K562 (cell line): Measurements from ENCODE around the gene TNIK. TPM values are rescaled to one million over a fixed set of nuclear protein-coding genes. Genes with fewer than 3 reads are reported as not detected.

Source experiments
- ATAC-seq: fragments of 200-7000 bp; cut with Tn5 transposase; 3 replicates; pipeline ENCODE4 v1.9.1; 2020; ENCODE audit warnings: moderate library complexity
- BruUV-seq: library from RNA; stranded (reverse); fragments of 400-500 nt; replicated peaks from 2 replicates; lab custom pipeline; 2021; lab: Mats Ljungman, UMichigan
- CTCF ChIA-PET: fragments of 300-600 bp; formaldehyde crosslinking; extraction: SDS; loops from one replicate; lab custom pipeline; 2021; ENCODE audit warnings: low intra/inter-chr PET ratio; lab: Yijun Ruan, JAX
- POLR2A ChIA-PET: fragments of 300-600, 350-650 bp; sonication (Branson Sonifier 250); formaldehyde crosslinking; extraction: SDS; loops from one replicate; lab custom pipeline; 2021; ENCODE audit warnings: antibody characterized with exemption, inconsistent platforms; lab: Yijun Ruan, JAX
- DNase-seq, 4 experiments: peaks; one replicate each; pipeline versions ENCODE4 v3.0.0 to v3.0.0-alpha.2; 2011 to 2018; ENCODE audit warnings: low spot score in 3 of 4, mixed read lengths in 3 of 4; ENCODE audit errors: extremely low read depth in 1 of 4
- FAIRE-seq: peaks from 2 replicates; lab custom pipeline; 2011; peaks lifted over from hg19 to GRCh38; lab: Jason Lieb, UNC
- H2AFZ ChIP-seq: 2 replicates; pipeline ENCODE4 v1.6.0; 2011; ENCODE audit warnings: low read depth, low read length, control low read depth, inconsistent platforms
- H3K27ac ChIP-seq: fragments of 200-600 bp; 3 replicates; pipeline ENCODE4 v1.8.0; 2011; ENCODE audit warnings: low read depth, mild to moderate bottlenecking, control low read depth, inconsistent platforms, low read length, moderate library complexity, mixed read lengths; ENCODE audit errors: extremely low read depth
- H3K27me3 ChIP-seq, 2 experiments: fragments of 300-600 bp in 1 of 2; 2 replicates in 1 of 2; 3 replicates in 1 of 2; pipeline versions ENCODE4 v1.6.0 to v1.8.0; 2011; ENCODE audit warnings: inconsistent platforms in 2 of 2, low read length in 2 of 2, mild to moderate bottlenecking in 1 of 2, mixed read lengths in 1 of 2, moderate library complexity in 1 of 2; ENCODE audit not compliant: control insufficient read depth in 2 of 2, insufficient read depth in 2 of 2
- H3K36me3 ChIP-seq: fragments of 300-600 bp; 3 replicates; pipeline ENCODE4 v1.8.0; 2011; ENCODE audit warnings: mild to moderate bottlenecking, low read length, inconsistent platforms; ENCODE audit not compliant: control insufficient read depth, insufficient read depth
- H3K4me1 ChIP-seq, 2 experiments: fragments of 200-600 bp in 1 of 2; replicated peaks in 1 of 2; 2 replicates in 1 of 2; 3 replicates in 1 of 2; pipeline versions ENCODE4 v1.5.1 to v1.8.0; 2011; ENCODE audit warnings: inconsistent platforms in 2 of 2, low read length in 2 of 2, mild to moderate bottlenecking in 1 of 2, mixed read lengths in 1 of 2, moderate library complexity in 1 of 2; ENCODE audit not compliant: control insufficient read depth in 2 of 2, insufficient read depth in 2 of 2
- H3K4me2 ChIP-seq: 2 replicates; pipeline ENCODE4 v1.6.1; 2011; ENCODE audit warnings: low read length, control low read depth, inconsistent platforms, mixed read lengths; ENCODE audit not compliant: insufficient read depth
- H3K4me3 ChIP-seq: fragments of 200-600 bp; sonication (generic), shearing (Covaris generic); 2 replicates; pipeline ENCODE4 v1.5.1; 2016; ENCODE audit warnings: control low read depth, inconsistent platforms
- H3K79me2 ChIP-seq: fragments of 200-600 bp; 3 replicates; pipeline ENCODE4 v1.8.0; 2011; ENCODE audit warnings: low read length, inconsistent platforms; ENCODE audit not compliant: control insufficient read depth, insufficient read depth
- H3K9ac ChIP-seq, 2 experiments: 2 replicates each; pipeline versions ENCODE4 v1.6.0 to v1.6.1; 2011; ENCODE audit warnings: low read depth in 2 of 2, low read length in 2 of 2, control low read depth in 1 of 2, inconsistent platforms in 1 of 2, mild to moderate bottlenecking in 1 of 2, mixed read lengths in 1 of 2; ENCODE audit not compliant: insufficient read depth in 1 of 2
- H3K9me1 ChIP-seq: one replicate; pipeline ENCODE4 v1.6.0; 2011; ENCODE audit warnings: inconsistent platforms, mild to moderate bottlenecking, low read length, moderate library complexity; ENCODE audit not compliant: control insufficient read depth, insufficient read depth
- H3K9me3 ChIP-seq: replicated peaks from 2 replicates; pipeline ENCODE4 v1.5.1; 2011; ENCODE audit warnings: low read depth, low read length, inconsistent platforms; ENCODE audit not compliant: control insufficient read depth, insufficient read depth
- H4K20me1 ChIP-seq: replicated peaks from 2 replicates; pipeline ENCODE4 v1.6.1; 2011; ENCODE audit warnings: low read length, inconsistent platforms, mixed read lengths; ENCODE audit not compliant: control insufficient read depth, insufficient read depth
- CHD2 ChIP-seq: IDR thresholded peaks from 2 replicates; pipeline ENCODE4 v1.6.1; 2011; ENCODE audit warnings: low read depth, low read length
- GATA2 ChIP-seq: sonication (generic); formaldehyde crosslinking; IDR thresholded peaks from 2 replicates; pipeline ENCODE4 v1.4.0; 2020; ENCODE audit warnings: mild to moderate bottlenecking, missing genetic modification reagents
- PURB ChIP-seq: sonication (generic); formaldehyde crosslinking; IDR thresholded peaks from 2 replicates; pipeline ENCODE4 v1.9.0; 2021; ENCODE audit warnings: low read depth, mild to moderate bottlenecking, missing genetic modification reagents
- ZNF316 ChIP-seq: fragments of 450-650 bp; IDR thresholded peaks from 2 replicates; pipeline ENCODE4 v1.6.1; 2016
- ZNF436 ChIP-seq: fragments of 250-450, 450-650 bp; sonication (Bioruptor Pico); formaldehyde crosslinking; IDR thresholded peaks from 2 replicates; pipeline ENCODE4 v1.7.0; 2020; ENCODE audit warnings: mild to moderate bottlenecking
- WGBS: fragments of 100-300 bp; shearing (Covaris generic); methylation state at CpG from one replicate; pipeline ENCODE4 v1.1.6; 2016; ENCODE audit warnings: low coverage, mixed read lengths; ENCODE audit not compliant: insufficient coverage; ENCODE audit errors: missing lambda C conversion rate; 5-methylcytosine and 5-hydroxymethylcytosine counted together
- in situ Hi-C: fragments of 300-500 bp; cut with MboI; formaldehyde crosslinking; loops from 4 replicates; pipeline ENCODE4 v1.15.0; 2018; ENCODE audit warnings: inconsistent platforms, mixed read lengths
- intact Hi-C: fragments of 100-400 bp; cut with micrococcal nuclease; formaldehyde crosslinking; loops from 2 replicates; pipeline ENCODE4 v1.14.2; 2022
- polyA plus RNA-seq, 8 experiments: library from polyadenylated mRNA; depleted of rRNA in 4 of 8; stranded (reverse) in 5 of 8; unstranded in 3 of 8; fragments of >200 nt; fragmentation: Nextera tagmentation in 2 of 8; fragmentation: Illumina TruSeq in 1 of 8; extraction: Ambion mirVana in 2 of 8; extraction: Trizol in 1 of 8; gene quantifications; 2 replicates each; pipeline versions ENCODE4 v1.2.1 to v1.2.3, GENCODE V29; 2011 to 2014; ENCODE audit warnings: inconsistent platforms in 1 of 8, missing spikeins in 1 of 8
- total RNA-seq, 7 experiments: library from RNA; depleted of rRNA in 6 of 7; stranded (reverse); fragments of >200 nt in 6 of 7; fragmentation: Illumina TruSeq in 2 of 7; extraction: Trizol in 2 of 7; gene quantifications; 2 replicates each; pipeline versions ENCODE4 v1.2.1 to v1.2.3, GENCODE V29; 2011 to 2021; ENCODE audit warnings: low replicate concordance in 1 of 7
- TF ChIP-seq, protein P1 (sequence below): IDR thresholded peaks from 2 replicates; pipeline ENCODE4 v1.6.1; 2014; ENCODE audit warnings: antibody characterized with exemption

The TNIK gene
- total and polyA plus RNA-seq, 9 of the 15 experiments (the other 6 are each of a cell fraction or from before 2014, with no cell fraction given) = 6.6 to 39.0 (median 24.7) TPM

DNA sequence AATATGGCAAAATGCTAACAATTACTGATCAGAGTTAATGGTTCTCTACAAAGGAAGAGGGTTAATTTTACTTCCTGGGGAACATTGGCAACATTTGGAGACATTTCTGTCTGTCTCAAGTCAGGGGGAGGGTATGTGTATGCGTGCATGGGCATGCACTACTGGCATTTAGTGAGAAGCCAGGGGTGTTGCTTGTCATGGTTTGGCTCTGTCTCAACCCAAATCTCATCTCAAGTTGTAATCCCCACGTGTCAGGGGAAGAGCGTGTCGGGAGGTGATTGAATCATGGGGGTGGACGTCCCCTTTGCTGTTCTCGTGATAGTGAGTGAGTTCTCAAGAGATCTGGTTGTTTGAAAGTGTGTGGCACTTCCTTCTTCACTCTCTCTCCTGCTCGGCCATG lies 28.3 kb upstream of the TNIK start:
- H2AFZ ChIP-seq = peak overlapping the region; percentile 22; the same call in 1 of the 2 replicates
- no peaks in the 10 kb centered on the region for H3K9me1 ChIP-seq
- ChIA-PET POLR2A (no interaction called here), CTCF (no interaction called here)
- no peak overlapping the region; the same call in 1 of the 2 replicates for H3K4me2 ChIP-seq
- TF ChIP-seq, protein P1, sequence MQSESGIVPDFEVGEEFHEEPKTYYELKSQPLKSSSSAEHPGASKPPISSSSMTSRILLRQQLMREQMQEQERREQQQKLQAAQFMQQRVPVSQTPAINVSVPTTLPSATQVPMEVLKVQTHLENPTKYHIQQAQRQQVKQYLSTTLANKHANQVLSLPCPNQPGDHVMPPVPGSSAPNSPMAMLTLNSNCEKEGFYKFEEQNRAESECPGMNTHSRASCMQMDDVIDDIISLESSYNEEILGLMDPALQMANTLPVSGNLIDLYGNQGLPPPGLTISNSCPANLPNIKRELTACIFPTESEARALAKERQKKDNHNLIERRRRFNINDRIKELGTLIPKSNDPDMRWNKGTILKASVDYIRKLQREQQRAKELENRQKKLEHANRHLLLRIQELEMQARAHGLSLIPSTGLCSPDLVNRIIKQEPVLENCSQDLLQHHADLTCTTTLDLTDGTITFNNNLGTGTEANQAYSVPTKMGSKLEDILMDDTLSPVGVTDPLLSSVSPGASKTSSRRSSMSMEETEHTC = no peak
- no peak for TF ChIP-seq GATA2 (CRISPR knock-in tag)
- peak; percentile 54; the same call in 1 of the 2 replicates for TF ChIP-seq CHD2
- TF ChIP-seq PURB (CRISPR knock-in tag) = no peak
- TF ChIP-seq ZNF316 = no peak
- TF ChIP-seq ZNF436 = no peak
- ATAC-seq = no peak
- no peaks in the 10 kb centered on the region for H3K79me2 ChIP-seq
- no peaks in the 10 kb centered on the region for H4K20me1 ChIP-seq
- no peak for DNase-seq
- no peaks in the 10 kb centered on the region for H3K9me3 ChIP-seq
- 51% methylated on average over 7 of the region's 7 CpGs for WGBS
- no peaks in the 10 kb centered on the region for H3K36me3 ChIP-seq
- H3K27me3 ChIP-seq = no peaks in the 10 kb centered on the region
- no TSS peak for BruUV-seq
- intact Hi-C loops (no loop called here), in situ Hi-C loops (no loop called here)
- no peak for FAIRE-seq
- H3K4me1 ChIP-seq = peaks cover 5 to 15% of the 10 kb centered on the region in 2 experiments; a peak in 3 of 5 replicates
- no peak overlapping the region for H3K9ac ChIP-seq
- H3K27ac ChIP-seq = no peak overlapping the region
- no peak overlapping the region for H3K4me3 ChIP-seq
